Measurements from ENCODE around the gene MED12L.

The MED12L gene

DNA sequence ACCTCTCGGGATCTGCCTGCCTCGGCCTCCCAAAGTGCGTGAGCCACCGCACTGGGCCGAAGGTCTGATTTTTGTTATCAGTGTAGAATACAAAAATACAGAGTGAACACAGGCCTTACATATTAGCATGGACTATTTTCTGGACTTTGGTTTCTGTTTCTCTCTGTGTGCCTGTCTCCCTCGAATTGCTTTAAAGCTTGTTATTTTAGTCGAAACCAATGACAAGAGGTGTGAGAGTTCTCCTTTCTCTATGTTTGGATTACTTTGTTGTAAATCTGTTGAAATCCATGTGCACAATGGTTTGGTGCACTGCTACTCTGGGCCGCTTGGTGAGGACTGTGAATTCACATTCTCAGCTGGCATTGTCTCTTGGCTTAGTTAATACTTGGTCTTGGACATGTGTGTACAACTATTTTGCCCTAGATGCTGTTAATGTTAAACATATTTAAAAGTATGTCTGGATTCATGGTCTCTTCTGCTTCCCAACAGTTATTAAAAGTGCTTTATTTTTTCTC is 23.9 kb downstream of the MED12L start:
- Mint-ChIP-seq H3K27me3 (no peaks in the 10 kb centered on the region), H3K27ac (no peak overlapping the region), H3K36me3 (no peaks in the 10 kb centered on the region), H3K4me1 (no peaks in the 10 kb centered on the region), H3K9me3 (peaks cover 2% of the 10 kb centered on the region), H3K4me3 (no peak overlapping the region)
- no peak for ATAC-seq

DNA sequence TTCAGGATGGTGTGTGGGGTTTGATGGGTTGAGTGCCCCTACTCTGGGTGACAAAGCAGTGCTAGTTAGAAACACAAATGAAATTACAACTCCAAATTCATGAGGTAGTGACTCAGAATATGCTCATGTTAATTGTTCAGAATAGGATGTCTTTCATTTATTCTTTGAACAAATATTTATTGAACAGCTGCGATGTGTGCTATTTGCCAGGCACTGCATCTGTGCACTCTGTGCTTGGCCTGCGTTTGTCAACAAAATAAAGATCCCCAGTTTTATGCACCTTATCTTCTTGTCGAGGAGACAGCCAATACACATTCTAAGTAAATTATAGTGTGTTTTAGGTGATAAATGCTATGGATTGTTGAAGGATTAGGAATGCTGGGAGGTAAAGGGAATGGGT is 27.3 kb downstream of the MED12L start:
- no peak overlapping the region for H3K27ac Mint-ChIP-seq
- H3K4me1 Mint-ChIP-seq, result no peaks in the 10 kb centered on the region
- H3K36me3 Mint-ChIP-seq, result no peaks in the 10 kb centered on the region
- no peaks in the 10 kb centered on the region for H3K9me3 Mint-ChIP-seq
- H3K4me3 Mint-ChIP-seq, result no peak overlapping the region
- no peaks in the 10 kb centered on the region for H3K27me3 Mint-ChIP-seq
- no peak for ATAC-seq

DNA sequence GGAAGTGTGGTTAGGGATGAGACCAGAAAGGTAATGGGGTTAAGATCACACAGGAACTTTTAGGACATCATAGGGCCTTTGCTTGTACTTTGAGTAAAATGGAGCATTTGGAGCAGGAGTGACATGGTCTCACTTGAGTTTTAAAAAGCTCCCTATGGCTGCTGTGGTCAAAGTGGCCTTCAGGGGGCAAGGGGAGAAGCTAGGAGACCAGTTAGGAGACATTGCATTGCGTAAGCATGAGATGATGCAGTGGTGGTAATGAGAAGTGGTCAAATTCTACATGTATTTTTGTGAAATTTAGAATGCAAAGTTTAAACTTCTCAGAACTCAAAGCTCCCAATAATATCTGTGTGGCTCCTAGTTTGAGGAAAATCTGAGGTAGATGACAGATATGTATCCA is 27.9 kb downstream of the MED12L start:
- H3K4me3 Mint-ChIP-seq, result no peak overlapping the region
- ATAC-seq, result no peak
- H3K4me1 Mint-ChIP-seq, result no peaks in the 10 kb centered on the region

DNA sequence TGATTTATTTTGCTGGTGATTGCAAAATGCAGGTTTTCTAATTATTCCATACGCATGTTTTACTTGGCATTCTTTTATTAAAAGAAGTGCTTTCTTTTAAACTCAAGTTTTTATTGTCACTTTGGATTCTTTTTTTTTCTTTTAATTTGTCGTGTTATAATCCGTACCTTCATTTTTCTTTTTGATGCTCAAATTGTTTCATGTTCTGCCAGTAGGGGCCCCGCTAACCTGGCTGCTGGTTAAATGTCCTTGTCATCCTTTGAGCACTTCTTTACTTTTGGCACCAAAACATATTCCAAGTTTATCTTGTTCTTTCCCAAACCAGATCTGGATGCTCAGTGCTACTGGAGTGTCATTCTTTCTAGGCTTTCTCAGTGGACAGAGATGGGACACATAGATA is 31.6 kb downstream of the MED12L start:
- H3K27ac Mint-ChIP-seq, result no peak overlapping the region
- H3K4me3 Mint-ChIP-seq, result no peak overlapping the region
- ATAC-seq, result no peak
- no peaks in the 10 kb centered on the region for H3K27me3 Mint-ChIP-seq
- no peaks in the 10 kb centered on the region for H3K4me1 Mint-ChIP-seq
- no peaks in the 10 kb centered on the region for H3K9me3 Mint-ChIP-seq
- H3K36me3 Mint-ChIP-seq, result no peaks in the 10 kb centered on the region

More for the DNA sequence above, 27.9 kb downstream of the MED12L start:
- H3K9me3 Mint-ChIP-seq, result no peaks in the 10 kb centered on the region
- H3K36me3 Mint-ChIP-seq, result no peaks in the 10 kb centered on the region
- no peaks in the 10 kb centered on the region for H3K27me3 Mint-ChIP-seq
- H3K27ac Mint-ChIP-seq, result no peak overlapping the region

DNA sequence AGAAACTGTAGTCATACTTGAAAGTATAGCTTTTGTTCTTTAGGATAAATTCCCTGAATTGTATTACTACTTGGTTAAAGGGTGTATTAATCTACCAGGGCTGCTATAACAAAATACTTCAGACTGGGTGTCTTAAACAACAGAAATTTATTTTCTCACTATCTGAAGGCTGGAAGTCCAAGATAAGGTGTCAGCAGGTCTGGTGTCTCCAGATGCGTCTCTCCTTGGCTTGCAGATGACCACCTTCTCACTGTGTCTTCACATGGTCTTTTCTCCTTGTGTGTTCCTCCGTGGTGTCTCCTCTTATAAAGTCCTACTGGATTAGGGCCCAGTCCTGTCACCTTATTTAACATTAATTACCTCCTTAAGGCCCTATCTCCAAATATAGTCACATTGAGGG is 33.7 kb downstream of the MED12L start:
- ATAC-seq, result no peak
- no peaks in the 10 kb centered on the region for H3K9me3 Mint-ChIP-seq
- no peak overlapping the region for H3K4me3 Mint-ChIP-seq
- H3K27me3 Mint-ChIP-seq, result no peaks in the 10 kb centered on the region
- H3K27ac Mint-ChIP-seq, result no peak overlapping the region
- no peaks in the 10 kb centered on the region for H3K36me3 Mint-ChIP-seq
- H3K4me1 Mint-ChIP-seq, result no peaks in the 10 kb centered on the region

DNA sequence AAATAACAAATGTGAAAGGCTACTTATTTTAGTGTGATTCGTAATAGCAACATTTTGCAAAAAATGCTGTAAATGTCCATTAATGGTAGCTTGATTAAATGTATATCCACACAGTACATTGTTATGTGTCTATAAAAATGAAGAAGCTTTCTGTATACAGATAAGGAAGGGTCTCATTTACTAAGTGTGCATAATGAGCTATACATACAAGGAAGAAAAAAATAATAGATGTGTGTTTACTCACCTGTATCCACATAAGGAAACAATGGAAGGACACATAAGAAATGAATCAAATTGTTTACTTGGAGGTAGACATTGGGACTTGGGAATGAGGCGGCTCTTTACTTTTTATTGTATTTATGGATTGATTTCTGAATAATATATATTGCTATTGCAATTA is 34.9 kb downstream of the MED12L start:
- H3K27ac Mint-ChIP-seq, result no peak overlapping the region
- no peak for ATAC-seq
- H3K9me3 Mint-ChIP-seq, result no peaks in the 10 kb centered on the region
- H3K27me3 Mint-ChIP-seq, result no peaks in the 10 kb centered on the region
- H3K36me3 Mint-ChIP-seq, result no peaks in the 10 kb centered on the region
- H3K4me3 Mint-ChIP-seq, result no peak overlapping the region
- no peaks in the 10 kb centered on the region for H3K4me1 Mint-ChIP-seq

DNA sequence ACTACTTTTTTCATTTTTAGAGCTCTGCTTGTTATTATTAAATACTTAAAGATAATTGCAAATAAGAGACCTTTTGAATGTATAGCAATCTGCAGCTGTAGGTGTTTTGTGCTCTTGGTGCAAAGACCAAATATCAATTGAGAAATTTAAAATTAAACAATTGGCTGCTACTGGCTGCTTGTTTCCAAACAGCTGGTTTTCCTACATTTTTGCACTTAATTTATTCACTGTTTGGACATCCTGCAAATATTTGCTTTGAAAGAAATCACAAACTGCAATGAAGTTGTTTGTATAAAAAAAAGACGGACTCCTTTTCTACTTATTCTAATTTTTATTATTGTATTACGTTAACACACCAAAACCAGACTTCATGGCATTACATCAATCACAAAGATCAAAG is 35.6 kb downstream of the MED12L start:
- no peak overlapping the region for H3K27ac Mint-ChIP-seq
- H3K4me3 Mint-ChIP-seq, result no peak overlapping the region
- H3K4me1 Mint-ChIP-seq, result no peaks in the 10 kb centered on the region
- no peaks in the 10 kb centered on the region for H3K36me3 Mint-ChIP-seq
- no peaks in the 10 kb centered on the region for H3K27me3 Mint-ChIP-seq
- no peak for ATAC-seq
- H3K9me3 Mint-ChIP-seq, result no peaks in the 10 kb centered on the region

DNA sequence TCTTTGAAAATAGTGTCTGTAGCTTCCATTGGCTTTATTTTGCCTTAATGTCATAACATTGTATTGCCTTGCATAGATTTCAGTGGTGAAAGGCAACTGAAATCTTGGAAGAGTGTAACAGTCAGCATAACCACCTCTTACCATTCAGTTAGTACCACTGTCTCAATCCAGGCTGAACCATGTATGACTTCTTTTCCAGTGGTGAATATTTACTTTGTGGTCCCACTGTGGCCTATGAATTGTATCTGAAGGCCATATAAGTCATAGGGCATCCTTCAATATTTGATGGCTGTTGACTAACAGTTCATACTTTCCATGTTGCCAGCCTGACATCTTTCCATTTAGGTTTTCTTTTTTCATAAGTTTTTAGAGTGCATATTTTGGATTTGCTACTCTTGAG is 38.4 kb downstream of the MED12L start:
- Mint-ChIP-seq H3K9me3 (no peaks in the 10 kb centered on the region), H3K36me3 (no peaks in the 10 kb centered on the region), H3K27me3 (no peaks in the 10 kb centered on the region), H3K4me3 (no peak overlapping the region), H3K4me1 (no peaks in the 10 kb centered on the region), H3K27ac (no peak overlapping the region)
- ATAC-seq, result no peak

DNA sequence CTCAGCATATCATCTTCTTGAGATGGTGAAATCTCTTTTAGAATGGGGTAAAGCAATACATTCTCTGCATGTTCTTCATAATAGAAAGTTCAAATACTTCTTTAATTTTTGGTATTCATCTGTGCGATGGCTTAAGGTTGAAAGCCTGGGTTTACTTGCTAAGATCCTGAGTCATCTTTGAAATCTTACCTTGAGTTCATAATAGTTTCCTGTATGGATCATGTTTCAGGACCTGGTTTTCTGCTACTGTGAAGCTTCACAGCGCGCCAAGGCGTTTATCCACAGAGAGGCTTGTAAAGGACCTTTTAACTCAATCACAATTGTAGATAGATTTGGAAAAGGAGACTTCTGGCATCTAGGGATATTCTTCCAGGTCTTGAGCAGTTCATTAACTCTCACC is 39.0 kb downstream of the MED12L start:
- no peak overlapping the region for H3K27ac Mint-ChIP-seq
- no peaks in the 10 kb centered on the region for H3K36me3 Mint-ChIP-seq
- no peak for ATAC-seq
- H3K4me1 Mint-ChIP-seq, result no peaks in the 10 kb centered on the region
- H3K9me3 Mint-ChIP-seq, result no peaks in the 10 kb centered on the region
- H3K27me3 Mint-ChIP-seq, result no peaks in the 10 kb centered on the region
- H3K4me3 Mint-ChIP-seq, result no peak overlapping the region

DNA sequence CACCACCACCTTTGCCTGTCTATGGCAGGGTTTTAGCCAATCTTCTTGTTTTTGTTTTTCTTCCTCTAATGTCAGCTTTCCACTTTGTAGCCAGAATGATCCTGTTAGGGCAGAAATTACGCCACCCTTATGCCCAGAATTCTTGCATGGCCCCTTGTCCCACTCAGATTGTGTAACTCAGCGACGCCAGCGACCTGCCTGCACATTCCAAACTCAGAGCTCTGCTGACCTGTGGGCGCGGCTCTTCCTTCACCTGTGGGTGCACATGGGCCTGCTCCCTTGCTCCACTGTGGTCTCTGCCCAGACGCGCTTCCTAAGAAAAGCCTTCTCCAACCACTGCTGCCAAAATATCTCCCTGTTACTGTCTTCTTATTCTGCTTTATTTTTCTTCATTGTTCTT is 45.0 kb downstream of the MED12L start:
- H3K36me3 Mint-ChIP-seq, result no peaks in the 10 kb centered on the region
- H3K27me3 Mint-ChIP-seq, result peaks cover 17% of the 10 kb centered on the region
- H3K4me1 Mint-ChIP-seq, result peaks cover 9% of the 10 kb centered on the region
- ATAC-seq, result no peak
- H3K27ac Mint-ChIP-seq, result no peak overlapping the region
- H3K4me3 Mint-ChIP-seq, result no peak overlapping the region
- H3K9me3 Mint-ChIP-seq, result no peaks in the 10 kb centered on the region

DNA sequence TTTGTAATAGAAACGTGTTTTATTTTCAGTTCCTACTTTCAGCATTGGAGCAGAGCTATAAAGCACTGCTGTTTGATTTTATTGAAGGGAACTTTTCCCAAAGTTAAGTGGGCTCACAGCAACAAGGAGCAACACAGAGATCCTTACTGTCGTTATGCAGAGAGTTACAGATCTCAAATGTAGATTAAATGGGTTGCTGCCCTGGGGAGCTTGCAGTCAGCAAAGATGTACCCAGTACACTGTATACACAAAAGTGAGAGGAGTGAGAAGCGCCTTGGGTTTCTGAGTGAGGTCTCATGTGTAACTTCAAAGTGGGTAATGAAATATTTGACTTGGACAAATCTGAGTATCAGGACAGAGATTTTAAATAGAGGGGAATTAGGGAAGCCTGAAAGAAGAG is 47.7 kb downstream of the MED12L start:
- Mint-ChIP-seq H3K27ac (no peak overlapping the region), H3K27me3 (peaks cover 17% of the 10 kb centered on the region), H3K36me3 (no peaks in the 10 kb centered on the region), H3K4me3 (no peak overlapping the region), H3K4me1 (peaks cover 15% of the 10 kb centered on the region), H3K9me3 (no peaks in the 10 kb centered on the region)
- ATAC-seq, result no peak

DNA sequence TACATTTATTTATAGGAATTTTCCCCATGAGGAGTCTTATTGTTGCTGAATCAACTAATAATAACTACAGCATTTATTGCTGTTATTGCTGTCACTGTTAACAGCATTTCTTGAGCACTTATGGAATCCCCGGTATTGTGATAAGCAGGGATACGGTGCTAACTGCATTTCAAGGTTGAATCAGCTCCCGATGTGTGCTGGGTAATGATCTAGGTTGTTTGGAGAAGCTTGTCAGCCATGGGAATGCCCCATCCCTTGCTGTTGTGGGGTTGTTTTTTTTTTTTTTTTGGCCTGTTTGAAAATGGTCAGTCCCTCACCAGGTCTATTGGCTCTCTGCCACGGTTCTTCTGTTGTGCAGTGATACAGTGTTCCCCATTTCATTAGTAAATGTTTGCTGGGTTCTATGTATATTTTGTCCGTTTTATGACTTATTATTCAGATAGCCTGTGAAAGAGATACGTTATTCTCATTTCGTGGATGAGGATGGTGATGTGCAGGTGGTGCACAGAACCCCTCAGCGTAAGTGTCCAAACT is 48.5 kb downstream of the MED12L start:
- Mint-ChIP-seq H3K27ac (no peak overlapping the region), H3K4me1 (peaks cover 15% of the 10 kb centered on the region), H3K4me3 (no peak overlapping the region), H3K9me3 (no peaks in the 10 kb centered on the region), H3K36me3 (no peaks in the 10 kb centered on the region), H3K27me3 (peaks cover 17% of the 10 kb centered on the region)
- no peak for ATAC-seq

DNA sequence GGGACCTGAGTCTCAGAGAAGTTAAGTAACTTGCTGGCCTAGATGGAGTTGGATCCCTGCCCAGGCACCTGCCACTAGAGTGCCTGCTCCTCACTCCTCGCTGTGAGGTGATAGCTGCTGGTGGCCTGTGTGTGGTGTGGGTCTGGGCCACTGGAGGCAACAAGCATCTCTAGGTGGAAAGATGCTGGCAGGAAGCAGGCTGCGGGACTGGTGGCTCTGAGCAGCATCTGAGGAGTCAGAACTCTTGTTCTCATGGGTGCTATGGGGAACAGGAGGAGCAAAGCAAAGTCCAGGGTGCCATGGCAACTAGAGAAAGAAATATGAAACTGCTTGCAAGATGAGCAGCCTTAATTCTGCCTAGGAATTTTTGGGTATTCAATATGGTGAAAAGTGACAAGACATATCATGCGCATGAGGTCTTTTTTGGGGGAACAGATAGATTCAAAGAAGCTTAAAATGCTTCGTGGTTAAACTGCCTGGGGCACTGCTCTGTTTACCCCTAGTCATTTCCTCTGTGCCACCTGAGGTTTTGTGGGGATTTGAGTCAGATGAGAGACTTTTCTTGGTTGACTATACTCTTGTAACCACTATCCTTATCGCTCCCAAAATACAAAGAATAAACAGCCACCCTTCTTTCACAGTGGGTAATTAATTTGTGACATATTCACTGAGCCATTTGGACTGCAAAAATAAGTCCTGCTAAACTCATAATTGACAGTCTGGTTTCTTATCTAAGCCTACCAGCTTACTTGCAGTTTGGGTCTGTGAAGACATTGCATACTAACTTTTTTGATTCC is 50.3 kb downstream of the MED12L start:
- peaks cover 17% of the 10 kb centered on the region for H3K27me3 Mint-ChIP-seq
- peak; percentile 48 for ATAC-seq
- H3K27ac Mint-ChIP-seq, result no peak overlapping the region
- H3K4me1 Mint-ChIP-seq, result peaks cover 15% of the 10 kb centered on the region
- H3K9me3 Mint-ChIP-seq, result no peaks in the 10 kb centered on the region
- no peak overlapping the region for H3K4me3 Mint-ChIP-seq
- H3K36me3 Mint-ChIP-seq, result no peaks in the 10 kb centered on the region

DNA sequence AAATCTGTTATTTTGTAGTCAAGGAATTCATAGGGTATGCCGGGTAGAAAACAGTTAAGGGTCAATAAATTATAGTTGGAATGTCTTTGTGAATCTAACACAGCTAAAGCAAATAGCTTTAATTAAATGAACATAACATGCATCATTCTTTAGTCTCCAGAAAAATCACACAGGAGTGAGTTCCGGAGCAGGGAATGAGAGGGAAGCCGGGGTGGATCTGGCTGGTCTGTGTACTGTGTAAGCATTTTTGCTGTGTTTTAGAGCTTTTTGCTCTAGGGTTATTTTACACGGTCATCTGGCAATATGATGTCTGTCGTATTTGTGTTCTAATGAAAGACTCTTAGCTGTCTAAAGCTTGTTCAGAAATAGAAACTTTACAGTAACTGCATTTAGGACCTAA is 57.5 kb downstream of the MED12L start:
- H3K4me3 Mint-ChIP-seq, result no peak overlapping the region
- no peaks in the 10 kb centered on the region for H3K36me3 Mint-ChIP-seq
- H3K4me1 Mint-ChIP-seq, result peaks cover 8% of the 10 kb centered on the region
- H3K27me3 Mint-ChIP-seq, result no peaks in the 10 kb centered on the region
- H3K27ac Mint-ChIP-seq, result no peak overlapping the region
- no peaks in the 10 kb centered on the region for H3K9me3 Mint-ChIP-seq
- ATAC-seq, result no peak

DNA sequence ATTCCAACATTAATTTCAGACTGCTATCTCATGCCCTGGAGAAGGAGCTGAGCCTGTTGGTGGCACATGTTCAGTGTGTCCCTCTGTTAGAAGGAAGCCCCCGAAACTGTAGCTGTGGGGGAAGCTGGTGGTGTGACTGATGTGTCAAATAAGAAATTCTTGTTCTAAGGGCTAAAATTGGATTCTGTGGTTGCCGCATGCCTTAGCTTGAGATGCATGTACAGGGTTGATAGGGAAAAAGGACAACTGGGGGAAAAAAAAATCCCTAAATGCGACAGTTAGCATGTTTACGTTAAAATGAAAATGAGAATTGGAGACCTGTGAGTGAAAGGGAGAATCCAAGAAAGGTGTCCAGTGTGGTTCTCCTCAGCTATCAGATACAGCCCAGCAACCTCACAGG is 58.6 kb downstream of the MED12L start:
- H3K9me3 Mint-ChIP-seq, result no peaks in the 10 kb centered on the region
- no peaks in the 10 kb centered on the region for H3K36me3 Mint-ChIP-seq
- no peak overlapping the region for H3K27ac Mint-ChIP-seq
- H3K27me3 Mint-ChIP-seq, result no peaks in the 10 kb centered on the region
- no peak for ATAC-seq
- peaks cover 8% of the 10 kb centered on the region for H3K4me1 Mint-ChIP-seq
- no peak overlapping the region for H3K4me3 Mint-ChIP-seq

DNA sequence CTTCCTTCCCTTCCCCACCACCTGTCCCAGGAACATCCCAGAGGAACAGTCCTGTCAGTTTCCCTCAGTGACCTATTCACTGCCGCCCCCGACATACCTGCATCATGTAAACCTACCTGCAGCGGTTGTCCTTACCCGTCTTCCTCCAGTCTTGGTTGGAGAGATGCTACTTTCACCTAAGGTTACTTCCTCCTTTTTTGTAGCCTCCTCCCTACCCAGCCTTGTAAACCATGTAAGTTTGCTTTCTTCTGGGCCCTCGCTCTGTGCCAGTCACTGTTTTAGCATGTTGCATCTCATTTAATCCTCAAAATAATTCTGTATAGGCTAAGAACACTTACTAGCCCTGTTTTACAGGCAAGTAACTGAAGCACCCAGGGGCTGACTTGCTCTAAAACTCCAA is 59.3 kb downstream of the MED12L start:
- Mint-ChIP-seq H3K4me1 (peaks cover 8% of the 10 kb centered on the region), H3K36me3 (no peaks in the 10 kb centered on the region), H3K27ac (no peak overlapping the region), H3K27me3 (no peaks in the 10 kb centered on the region), H3K4me3 (no peak overlapping the region), H3K9me3 (no peaks in the 10 kb centered on the region)
- no peak for ATAC-seq

Data from stimulated activated memory B cell treated with anti-CD40 and anti-IgM and Interleukin-4, amounts not matched to agents 10 μg/mL and 1 μg/mL and 100 μg/mL, for 72 hours (primary cell).